Hematopoietic multipotent progenitor cell (in vitro differentiated cells): ENCODE data around the gene GSX1. TPM values are rescaled to one million over a fixed set of nuclear protein-coding genes. Genes with fewer than 3 reads are reported as not detected.
A peak's percentile ranks its signal among the peaks of the same experiment; 100 is the strongest.

Experiments
- DNase-seq, 3 donors: peaks; one replicate each; pipeline ENCODE4 v3.0.0-alpha.2; 2011 to 2015; ENCODE audit warnings: low read depth in 2 of 3, low spot score in 2 of 3
- small RNA-seq: library from RNA; depleted of rRNA; stranded (forward); fragments of <200 nt; gene quantifications from one replicate; pipeline ENCODE3, GENCODE V24; 2012
- total RNA-seq: library from RNA; depleted of rRNA; stranded (reverse); fragments of >200 nt; gene quantifications from one replicate; pipeline ENCODE4 v1.2.3, GENCODE V29; 2012

The GSX1 gene
- total RNA-seq, 1 donor, result not detected

GRCh38 chr13:27826379-27827353 is 34.4 kb downstream of the GSX1 start:
- peak; percentile 37 to 81 (median 75) for DNase-seq

- DNase-seq, result no peak
These were observed 35.4 kb downstream of the GSX1 start for GRCh38 chr13:27827646-27828045.

GRCh38 chr13:27830010-27830409 is 37.7 kb downstream of the GSX1 start:
- peak; percentile 41 to 45 (median 42) for DNase-seq

GRCh38 chr13:27833206-27833605 is 40.9 kb downstream of the GSX1 start:
- no peak for DNase-seq

- no peak for DNase-seq
These were observed 41.8 kb downstream of the GSX1 start for GRCh38 chr13:27834095-27834494.

- no peak for DNase-seq
These were observed 43.5 kb downstream of the GSX1 start for GRCh38 chr13:27835799-27836198.

- DNase-seq, result no peak
These were observed 47.7 kb downstream of the GSX1 start for GRCh38 chr13:27839809-27840467.

- DNase-seq, result no peak
These were observed 50.3 kb downstream of the GSX1 start for GRCh38 chr13:27842571-27842970.

Small RNA genes lying within 50 kb of the gene (small RNA-seq; reads per million reads assigned to genes)
- gene RNU6-73P, result 6.0 reads per million, percentile 89 among the genes with 10 or more reads in this experiment

Other genes with a start within 250 kb of the GSX1 start
- 7.0 TPM for gene LNX2, start 172.0 kb upstream of the GSX1 start, total RNA-seq
- 68.7 TPM for gene POLR1D, start 170.6 kb upstream of the GSX1 start, total RNA-seq
- gene PDX1, start 127.5 kb downstream of the GSX1 start, total RNA-seq, result not detected
- gene CDX2, start 176.8 kb downstream of the GSX1 start, total RNA-seq, result not detected
- 0.27 TPM for gene URAD, start 196.2 kb downstream of the GSX1 start, total RNA-seq